IMR-90 (cell line): Measurements from ENCODE around the gene TRPV3. TPM values are rescaled to one million over a fixed set of nuclear protein-coding genes. Genes with fewer than 3 reads are reported as not detected.

Source experiments
- ATAC-seq: fragments of 200-7000 bp; cut with Tn5 transposase; 2 replicates; pipeline ENCODE4 v1.9.1; 2020; ENCODE audit warnings: low read depth, mild to moderate bottlenecking, moderate library complexity
- BruUV-seq: library from RNA; stranded (reverse); fragments of 400-500 nt; replicated peaks from 2 replicates; lab custom pipeline; 2021; lab: Mats Ljungman, UMichigan
- CTCF ChIA-PET: fragments of 300-600 bp; formaldehyde crosslinking; extraction: SDS; loops from one replicate; lab custom pipeline; 2021; ENCODE audit warnings: antibody characterized with exemption; lab: Yijun Ruan, JAX
- POLR2A ChIA-PET: fragments of 300-600 bp; sonication (Branson Sonifier 250); formaldehyde crosslinking; loops from one replicate; lab custom pipeline; 2022; ENCODE audit warnings: antibody characterized with exemption; ENCODE audit not compliant: unreplicated experiment; lab: Charles Lee
- DNase-seq: peaks from one replicate; pipeline ENCODE4 v3.0.0; 2013
- H2AFZ ChIP-seq: replicated peaks from 2 replicates; pipeline ENCODE3; 2013; ENCODE audit warnings: low read length, mild to moderate bottlenecking; ENCODE audit not compliant: poor library complexity
- H2AK5ac ChIP-seq: 2 replicates; pipeline ENCODE4 v1.6.1; 2013; ENCODE audit warnings: low read depth, low read length, inconsistent platforms
- H2AK9ac ChIP-seq: replicated peaks from 2 replicates; pipeline ENCODE3; 2013; ENCODE audit warnings: mild to moderate bottlenecking, low read depth, low read length, moderate library complexity; ENCODE audit not compliant: poor library complexity
- H2BK120ac ChIP-seq: 2 replicates; pipeline ENCODE4 v1.6.1; 2013; ENCODE audit warnings: low read depth, low read length, inconsistent platforms
- H2BK15ac ChIP-seq: 3 replicates; pipeline ENCODE4 v1.6.1; 2013; ENCODE audit warnings: low read depth, low read length, inconsistent platforms
- H2BK20ac ChIP-seq: 2 replicates; pipeline ENCODE4 v1.6.1; 2013; ENCODE audit warnings: low read depth, mild to moderate bottlenecking, inconsistent platforms, low read length, moderate library complexity
- H2BK5ac ChIP-seq: 2 replicates; pipeline ENCODE4 v1.6.1; 2013; ENCODE audit warnings: mild to moderate bottlenecking, low read depth, low read length, inconsistent platforms; ENCODE audit not compliant: poor library complexity, severe bottlenecking
- H3K14ac ChIP-seq: replicated peaks from 2 replicates; pipeline ENCODE4 v1.6.1; 2013; ENCODE audit warnings: low read depth, low read length, inconsistent platforms
- H3K18ac ChIP-seq: 2 replicates; pipeline ENCODE4 v1.6.1; 2013; ENCODE audit warnings: low read depth, low read length, control low read depth
- H3K23ac ChIP-seq: 2 replicates; pipeline ENCODE4 v1.6.1; 2013; ENCODE audit warnings: low read depth, low read length, inconsistent platforms
- H3K27ac ChIP-seq: 2 replicates; pipeline ENCODE4 v1.5.1; 2013; ENCODE audit warnings: mild to moderate bottlenecking, control low read depth, low read length; ENCODE audit not compliant: insufficient read depth
- H3K27me3 ChIP-seq: 2 replicates; pipeline ENCODE4 v1.6.1; 2013; ENCODE audit warnings: low read length; ENCODE audit not compliant: control insufficient read depth, insufficient read depth
- H3K36me3 ChIP-seq: 2 replicates; pipeline ENCODE4 v1.6.1; 2013; ENCODE audit warnings: low read length, mixed read lengths; ENCODE audit not compliant: control insufficient read depth, insufficient read depth
- H3K4ac ChIP-seq: 2 replicates; pipeline ENCODE4 v1.6.1; 2013; ENCODE audit warnings: low read depth, low read length, inconsistent platforms
- H3K4me1 ChIP-seq: 2 replicates; pipeline ENCODE4 v1.6.1; 2013; ENCODE audit warnings: low read length, mixed read lengths; ENCODE audit not compliant: control insufficient read depth, insufficient read depth
- H3K4me2 ChIP-seq: 2 replicates; pipeline ENCODE4 v1.6.1; 2013; ENCODE audit warnings: low read depth, mild to moderate bottlenecking, control low read depth, low read length, moderate library complexity
- H3K4me3 ChIP-seq: 2 replicates; pipeline ENCODE4 v1.5.1; 2013; ENCODE audit warnings: low read depth, mild to moderate bottlenecking, control low read depth, low read length, moderate library complexity; ENCODE audit not compliant: insufficient read depth
- H3K56ac ChIP-seq: 2 replicates; pipeline ENCODE4 v1.6.1; 2013; ENCODE audit warnings: low read length, inconsistent platforms; ENCODE audit not compliant: insufficient read depth; ENCODE audit errors: extremely low read depth
- H3K79me1 ChIP-seq, 2 experiments: 2 replicates each; pipeline ENCODE4 v1.6.1; 2013; ENCODE audit warnings: low read length in 2 of 2, inconsistent platforms in 1 of 2, low read depth in 1 of 2
- H3K9ac ChIP-seq: 2 replicates; pipeline ENCODE4 v1.6.1; 2013; ENCODE audit warnings: low read depth, low read length, control low read depth
- H3K9me1 ChIP-seq: 2 replicates; pipeline ENCODE4 v1.6.1; 2013; ENCODE audit warnings: low read length, inconsistent platforms; ENCODE audit not compliant: insufficient read depth
- H3K9me3 ChIP-seq: 2 replicates; pipeline ENCODE4 v1.6.1; 2013; ENCODE audit warnings: low read length; ENCODE audit not compliant: control insufficient read depth, insufficient read depth
- H4K20me1 ChIP-seq: 2 replicates; pipeline ENCODE4 v1.6.1; 2013; ENCODE audit warnings: low read length, inconsistent platforms; ENCODE audit not compliant: insufficient read depth
- H4K5ac ChIP-seq: 2 replicates; pipeline ENCODE4 v1.6.1; 2013; ENCODE audit warnings: mild to moderate bottlenecking, low read depth, low read length, control low read depth
- H4K8ac ChIP-seq, 2 experiments: 2 replicates each; pipeline ENCODE4 v1.6.1; 2013; ENCODE audit warnings: low read depth in 2 of 2, low read length in 2 of 2, control low read depth in 1 of 2, inconsistent platforms in 1 of 2
- H4K91ac ChIP-seq: 2 replicates; pipeline ENCODE4 v1.6.1; 2013; ENCODE audit warnings: low read depth, low read length, inconsistent platforms; ENCODE audit not compliant: insufficient read depth
- CHD1 ChIP-seq: IDR thresholded peaks from 2 replicates; pipeline ENCODE4 v1.6.1; 2012; ENCODE audit warnings: low read depth, low read length, improper control_type of control experiment
- CTCF ChIP-seq: conservative IDR thresholded peaks from 2 replicates; pipeline ENCODE4 v1.5.1; 2012; ENCODE audit warnings: mild to moderate bottlenecking, low read depth, low read length, improper control_type of control experiment
- FOS ChIP-seq: fragments of 150-350 bp; IDR thresholded peaks from 2 replicates; pipeline ENCODE4 v1.6.1; 2016; ENCODE audit warnings: low read depth, low read length
- MAFK ChIP-seq: IDR thresholded peaks from 2 replicates; pipeline ENCODE4 v1.6.1; 2012; ENCODE audit warnings: low read depth, low read length, improper control_type of control experiment
- MAZ ChIP-seq: IDR thresholded peaks from 2 replicates; pipeline ENCODE4 v1.6.1; 2012; ENCODE audit warnings: low read depth, mild to moderate bottlenecking, low read length, improper control_type of control experiment, moderate library complexity, borderline replicate concordance
- NFE2L2 ChIP-seq: fragments of 150-350 bp; IDR thresholded peaks from 2 replicates; pipeline ENCODE4 v1.6.1; 2016; ENCODE audit warnings: low read depth, mild to moderate bottlenecking, low read length
- POLR2A ChIP-seq: IDR thresholded peaks from 2 replicates; pipeline ENCODE4 v1.6.1; 2012; ENCODE audit warnings: mild to moderate bottlenecking, low read depth, low read length
- USF2 ChIP-seq: fragments of 150-350 bp; IDR thresholded peaks from 2 replicates; pipeline ENCODE4 v1.6.1; 2017; ENCODE audit warnings: mild to moderate bottlenecking, antibody characterized with exemption, low read length, low read depth
- WGBS, 2 experiments: methylation state at CpG; one replicate each; pipeline versions ENCODE4 v1.1.5 to v1.1.7; 2013; ENCODE audit warnings: missing lambda C conversion rate in 2 of 2; ENCODE audit not compliant: insufficient read length in 1 of 2; ENCODE audit errors: extremely low coverage in 2 of 2; 5-methylcytosine and 5-hydroxymethylcytosine counted together
- dilution Hi-C: fragments of 300-500 bp; cut with HindIII; formaldehyde crosslinking; loops from one replicate; pipeline ENCODE4 v1.14.3; 2018; ENCODE audit warnings: low sequenced_read_pairs; ENCODE audit not compliant: unreplicated experiment
- in situ Hi-C: fragments of 300-500 bp; cut with MboI; formaldehyde crosslinking; loops from 3 replicates; pipeline ENCODE4 v1.14.3; 2019; ENCODE audit warnings: low sequenced_read_pairs, inconsistent platforms, mixed read lengths
- intact Hi-C: fragments of 100-400 bp; cut with micrococcal nuclease; formaldehyde crosslinking; loops from 2 replicates; pipeline ENCODE4 v1.10.0; 2022
- polyA plus RNA-seq, 3 experiments: library from polyadenylated mRNA; depleted of rRNA; stranded (reverse); fragments of >200 nt; gene quantifications; 2 replicates each; pipeline ENCODE4 v1.2.3, GENCODE V29; 2012; ENCODE audit warnings: low replicate concordance in 1 of 3
- total RNA-seq: library from RNA; depleted of rRNA; stranded (reverse); fragments of >200 nt; gene quantifications from 2 replicates; pipeline ENCODE4 v1.2.3, GENCODE V29; 2012

Gene TRPV3
- total and polyA plus RNA-seq, 2 of the 4 experiments (the other 2 are of a cell fraction): 0.18 to 0.26 TPM

GRCh38 chr17:3553419-3554401, 3.9 kb downstream of the TRPV3 start:
- BruUV-seq: no TSS peak

More at GRCh38 chr17:3553419-3554401, 3.9 kb downstream of the TRPV3 start:
- no peaks in the 10 kb centered on the region for H3K79me1 ChIP-seq
- no peak overlapping the region for H2BK20ac ChIP-seq
- CTCF ChIA-PET: no interaction called here
- in situ Hi-C loops (no loop called here), intact Hi-C loops (no loop called here), dilution Hi-C loops (no loop called here)
- H3K9me3 ChIP-seq: no peaks in the 10 kb centered on the region
- no peak overlapping the region for H3K4ac ChIP-seq
- H3K27ac ChIP-seq: no peak overlapping the region
- H4K8ac ChIP-seq: no peak overlapping the region
- H2AK5ac ChIP-seq: no peak overlapping the region
- 44% methylated on average over 4 of the region's 21 CpGs; no CpG with 5 or more reads in 1 of the 2 experiments for WGBS, 2 experiments
- POLR2A ChIA-PET: no interaction called here
- H3K23ac ChIP-seq: no peak overlapping the region
- no peak overlapping the region for H3K4me3 ChIP-seq
- no peak overlapping the region for H3K14ac ChIP-seq
- no peak overlapping the region for H3K56ac ChIP-seq
- no peak overlapping the region for H2BK5ac ChIP-seq
- H2BK15ac ChIP-seq: no peak overlapping the region
- no peak overlapping the region for H3K4me2 ChIP-seq
- H3K18ac ChIP-seq: no peak overlapping the region
- no peak overlapping the region for H3K9ac ChIP-seq
- H3K4me1 ChIP-seq: peaks cover 3% of the 10 kb centered on the region
- H4K91ac ChIP-seq: no peak overlapping the region
- H3K36me3 ChIP-seq: no peaks in the 10 kb centered on the region
- no peak overlapping the region for H2AFZ ChIP-seq
- peaks cover 2% of the 10 kb centered on the region; the same call in 1 of the 2 replicates for H3K27me3 ChIP-seq
- H3K9me1 ChIP-seq: peaks cover 5% of the 10 kb centered on the region; the same call in 1 of the 2 replicates
- no peak overlapping the region for H4K5ac ChIP-seq
- H2BK120ac ChIP-seq: no peak overlapping the region
- no peak for DNase-seq
- no peak for ATAC-seq
- TF ChIP-seq CTCF: no peak
- TF ChIP-seq FOS: no peak
- TF ChIP-seq USF2: no peak
- no peak for TF ChIP-seq MAZ
- TF ChIP-seq CHD1: no peak
- TF ChIP-seq NFE2L2: no peak
- no peak for TF ChIP-seq MAFK
- TF ChIP-seq POLR2A: no peak
- no peak overlapping the region for H2AK9ac ChIP-seq
- H4K20me1 ChIP-seq: no peaks in the 10 kb centered on the region
